HCT116 (cell line): Measurements from ENCODE around the gene ILRUN.

Experiments used
- CTCF ChIP-seq, 3 experiments: fragments of 200-600 bp in 1 of 3; sonication (generic) in 1 of 3; IDR thresholded peaks in 2 of 3; conservative IDR thresholded peaks in 1 of 3; 2 replicates each; pipeline ENCODE4 v1.5.1; 2012 to 2017; ENCODE audit warnings: low read depth in 2 of 3, low read length in 2 of 3, antibody characterized with exemption in 1 of 3, borderline replicate concordance in 1 of 3, control low read depth in 1 of 3, mild to moderate bottlenecking in 1 of 3, mixed read lengths in 1 of 3, mixed run types in 1 of 3, moderate library complexity in 1 of 3; ENCODE audit not compliant: insufficient read depth in 1 of 3
- EGR1 ChIP-seq: IDR thresholded peaks from 2 replicates; pipeline ENCODE4 v1.6.1; 2012; ENCODE audit warnings: low read depth
- EZH2 ChIP-seq: fragments of 200-600 bp; sonication (generic); IDR thresholded peaks from 2 replicates; pipeline ENCODE4 v1.6.1; 2017; ENCODE audit warnings: antibody characterized with exemption, mixed run types
- POLR2A ChIP-seq: IDR thresholded peaks from 2 replicates; pipeline ENCODE4 v1.7.0; 2011; ENCODE audit warnings: borderline replicate concordance; ENCODE audit not compliant: insufficient read depth, insufficient read length; ENCODE audit errors: extremely low read depth
- RAD21 ChIP-seq: IDR thresholded peaks from 2 replicates; pipeline ENCODE4 v1.6.1; 2012; ENCODE audit warnings: low read depth, mild to moderate bottlenecking

DNA sequence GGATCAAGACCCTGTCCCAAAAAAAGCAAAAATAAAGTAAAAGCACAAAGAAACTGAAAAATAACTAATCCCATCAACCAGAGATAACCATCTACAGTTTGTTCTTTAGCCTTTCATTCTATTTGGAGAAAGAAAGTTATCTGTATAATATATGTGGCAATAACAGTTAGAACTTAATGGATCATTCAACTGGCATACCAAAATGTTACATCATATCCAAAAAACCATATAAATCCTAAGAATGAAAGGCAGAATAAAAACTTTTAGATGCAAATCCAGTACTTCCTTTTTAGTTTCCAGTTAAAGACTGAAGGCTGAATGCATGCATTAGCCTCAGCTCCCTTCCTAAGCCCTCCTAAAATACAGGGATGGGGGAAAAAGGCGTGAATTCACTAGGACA, 25.2 kb downstream of the ILRUN start:
- no peak for TF ChIP-seq CTCF (IDR thresholded peaks at IDR 0.05 in 2 of 3, conservative IDR thresholded peaks at IDR 0.05 in 1 of 3; ENCODE audit: borderline replicate concordance in 1 of 3, insufficient read depth in 1 of 3, low read depth in 2 of 3, low read length in 2 of 3)
- no peak for TF ChIP-seq EZH2
- no peak for TF ChIP-seq EGR1
- TF ChIP-seq RAD21 = no peak
- no peak for TF ChIP-seq POLR2A
